ENCODE measurements around the gene MYO18A.

MYO18A gene

DNA sequence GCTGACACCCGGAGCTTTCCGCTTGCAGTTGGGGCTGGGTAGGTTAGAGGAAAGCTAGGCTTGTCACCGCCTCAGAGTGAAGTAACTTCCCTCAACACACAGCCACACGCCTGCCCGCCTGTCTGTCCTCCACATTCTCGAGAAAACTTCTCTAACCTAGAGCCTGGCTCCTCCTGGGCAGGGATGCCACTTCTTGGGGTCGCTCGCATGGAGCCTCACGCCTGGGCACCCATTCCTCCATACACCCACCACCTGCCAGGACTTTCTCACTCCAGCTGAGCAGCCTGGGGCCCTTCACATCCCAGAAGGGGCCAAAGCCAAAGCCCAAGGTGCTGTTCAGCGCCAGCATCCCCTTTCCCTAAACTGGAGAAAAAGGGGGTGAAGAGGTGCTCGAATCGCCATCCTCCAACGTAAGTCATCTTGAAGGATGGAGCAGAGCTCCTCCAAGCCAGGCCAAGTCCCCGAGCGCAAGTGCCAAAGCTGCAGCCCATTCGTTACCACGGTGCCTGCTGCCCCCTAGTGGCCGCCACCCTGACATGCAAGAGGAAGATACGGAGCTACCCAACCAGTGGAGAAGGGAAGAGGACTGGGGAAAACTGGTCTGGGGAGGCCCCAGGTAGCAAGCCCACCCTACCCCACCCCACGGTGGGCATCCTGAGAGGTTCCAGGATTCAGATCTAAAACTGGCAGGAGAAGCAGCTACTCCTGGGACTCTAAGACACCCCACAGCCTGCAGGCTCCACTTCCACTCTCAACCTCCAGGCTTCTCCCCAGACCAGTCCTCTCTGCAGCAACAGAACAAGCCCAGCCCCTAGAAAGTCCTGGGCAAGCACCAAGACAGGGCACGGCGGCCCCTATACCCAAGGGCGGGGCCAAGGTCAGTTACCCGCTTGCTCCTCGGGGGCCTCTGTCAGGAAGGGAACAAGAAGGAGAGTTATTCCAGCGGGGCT lies 63.1 kb downstream of the MYO18A start:
- H3K4me3 ChIP-seq (ENCODE audit: low read depth in 1 of 2, low read length in 2 of 2): no peak overlapping the region
- H3K9ac ChIP-seq (ENCODE audit: low read depth in 1 of 2, low read length in 2 of 2): no peak overlapping the region
- no peaks in the 10 kb centered on the region for H3K9me3 ChIP-seq (ENCODE audit: control insufficient read depth in 1 of 2, low read length in 2 of 2)
- H3K36me3 ChIP-seq (ENCODE audit: control insufficient read depth in 1 of 2, insufficient read depth in 2 of 2, low read length in 2 of 2): peaks cover 26 to 86% of the 10 kb centered on the region in 2 donors
- peaks cover 4 to 5% of the 10 kb centered on the region in 2 donors for H3K4me1 ChIP-seq (ENCODE audit: control insufficient read depth in 1 of 2, insufficient read depth in 2 of 2, low read length in 2 of 2)
- H3K27me3 ChIP-seq (ENCODE audit: control insufficient read depth in 1 of 2, insufficient read depth in 2 of 2, low read length in 2 of 2): no peaks in the 10 kb centered on the region
- H3K27ac ChIP-seq (ENCODE audit: low read depth, low read length): no peak overlapping the region

DNA sequence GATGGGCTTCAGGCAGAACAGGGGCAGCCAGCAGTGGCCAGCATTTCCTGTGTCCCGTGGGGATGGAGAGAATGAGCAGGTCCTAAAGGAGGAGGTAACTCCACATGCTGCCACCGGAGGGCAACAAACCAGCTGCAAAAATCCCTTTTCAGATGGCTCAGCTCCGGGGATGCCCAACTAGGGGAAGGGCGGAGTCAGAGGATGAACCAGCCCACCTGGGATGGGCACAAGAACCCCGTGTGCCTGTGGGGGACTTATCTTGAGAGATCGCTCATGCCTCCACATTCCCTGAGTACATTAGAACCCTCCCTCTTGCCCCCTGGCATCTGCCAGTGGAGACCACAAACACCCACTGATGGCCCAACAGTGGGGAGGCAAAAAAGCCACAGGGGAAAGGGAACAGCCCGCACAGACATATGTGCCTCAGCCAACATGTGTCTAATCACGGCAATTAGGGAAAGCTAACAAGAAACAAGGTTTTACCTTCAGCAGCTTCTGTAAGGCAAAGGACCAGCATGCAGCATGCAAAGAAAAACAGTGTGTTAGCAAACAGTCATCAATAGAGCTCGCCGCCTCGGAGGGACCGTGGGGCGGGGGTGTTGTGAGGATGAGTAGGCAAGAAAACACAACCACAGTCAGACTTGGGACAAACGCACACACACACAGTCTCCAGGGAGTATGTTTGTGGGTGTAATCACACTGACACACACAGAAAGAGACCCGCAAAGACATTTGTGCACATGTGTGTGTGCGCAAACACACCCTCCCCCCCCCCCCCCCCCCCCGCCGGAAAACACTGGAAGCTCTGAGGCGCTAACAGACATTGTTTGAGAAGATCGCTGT lies 64.0 kb downstream of the MYO18A start:
- Histone ChIP-seq H3K27ac (ENCODE audit: low read depth, low read length) (no peak overlapping the region), H3K9me3 (ENCODE audit: control insufficient read depth in 1 of 2, low read length in 2 of 2) (no peaks in the 10 kb centered on the region), H3K4me3 (ENCODE audit: low read depth in 1 of 2, low read length in 2 of 2) (no peak overlapping the region), H3K27me3 (ENCODE audit: control insufficient read depth in 1 of 2, insufficient read depth in 2 of 2, low read length in 2 of 2) (no peaks in the 10 kb centered on the region), H3K4me1 (ENCODE audit: control insufficient read depth in 1 of 2, insufficient read depth in 2 of 2, low read length in 2 of 2) (peaks cover 4 to 5% of the 10 kb centered on the region in 2 donors), H3K9ac (ENCODE audit: low read depth in 1 of 2, low read length in 2 of 2) (no peak overlapping the region), H3K36me3 (ENCODE audit: control insufficient read depth in 1 of 2, insufficient read depth in 2 of 2, low read length in 2 of 2) (peaks cover 25 to 83% of the 10 kb centered on the region in 2 donors)

DNA sequence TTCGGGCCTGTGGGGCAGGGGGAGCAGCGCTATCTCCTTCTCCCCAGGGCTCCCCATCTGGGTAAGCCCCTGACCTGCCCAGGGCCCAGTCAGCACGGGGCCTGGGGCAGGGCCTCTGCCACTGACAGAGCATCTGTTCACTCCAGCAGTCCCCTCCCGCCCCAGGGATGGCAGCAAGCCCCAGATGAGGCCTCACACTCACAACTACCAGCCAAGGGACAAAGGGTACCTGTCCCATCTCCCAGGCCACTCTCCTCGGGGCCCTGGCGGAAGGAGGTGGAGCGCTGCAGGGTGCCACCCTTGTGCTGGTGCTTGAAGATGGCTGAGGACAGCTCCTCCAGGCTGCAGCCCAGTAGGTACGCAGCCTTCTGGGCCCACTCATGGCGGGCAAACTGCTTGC lies 64.8 kb downstream of the MYO18A start:
- Histone ChIP-seq H3K9me3 (ENCODE audit: control insufficient read depth in 1 of 2, low read length in 2 of 2) (no peaks in the 10 kb centered on the region), H3K4me1 (ENCODE audit: control insufficient read depth in 1 of 2, insufficient read depth in 2 of 2, low read length in 2 of 2) (peaks cover 0 to 4% of the 10 kb centered on the region in 2 donors), H3K9ac (ENCODE audit: low read depth in 1 of 2, low read length in 2 of 2) (no peak overlapping the region), H3K27me3 (ENCODE audit: control insufficient read depth in 1 of 2, insufficient read depth in 2 of 2, low read length in 2 of 2) (no peaks in the 10 kb centered on the region), H3K4me3 (ENCODE audit: low read depth in 1 of 2, low read length in 2 of 2) (no peak overlapping the region), H3K27ac (ENCODE audit: low read depth, low read length) (no peak overlapping the region), H3K36me3 (ENCODE audit: control insufficient read depth in 1 of 2, insufficient read depth in 2 of 2, low read length in 2 of 2) (peaks cover 27 to 83% of the 10 kb centered on the region in 2 donors)

DNA sequence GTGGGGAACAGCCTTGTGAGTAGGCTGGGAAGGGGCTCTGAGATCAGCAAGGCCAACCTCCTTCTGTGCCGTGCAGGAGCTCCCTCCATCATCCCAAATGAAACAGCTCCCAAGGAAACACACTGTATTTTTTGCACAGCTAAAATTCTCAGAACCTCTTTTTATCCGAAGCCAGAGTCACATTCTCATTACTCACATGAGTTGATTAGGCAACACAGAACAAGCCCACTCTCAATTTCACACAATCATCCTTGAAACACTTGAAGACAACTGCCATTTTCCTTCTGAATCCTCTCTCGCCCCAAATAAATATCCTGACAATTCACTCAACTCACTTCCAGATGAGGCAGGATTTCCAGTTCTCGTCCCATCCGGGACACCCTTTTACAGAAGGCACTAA lies 66.1 kb downstream of the MYO18A start:
- Histone ChIP-seq H3K36me3 (ENCODE audit: control insufficient read depth in 1 of 2, insufficient read depth in 2 of 2, low read length in 2 of 2) (peaks cover 27 to 85% of the 10 kb centered on the region in 2 donors), H3K9me3 (ENCODE audit: control insufficient read depth in 1 of 2, low read length in 2 of 2) (no peaks in the 10 kb centered on the region), H3K4me3 (ENCODE audit: low read depth in 1 of 2, low read length in 2 of 2) (no peak overlapping the region), H3K4me1 (ENCODE audit: control insufficient read depth in 1 of 2, insufficient read depth in 2 of 2, low read length in 2 of 2) (peaks cover 0 to 4% of the 10 kb centered on the region in 2 donors), H3K27ac (ENCODE audit: low read depth, low read length) (no peak overlapping the region), H3K27me3 (ENCODE audit: control insufficient read depth in 1 of 2, insufficient read depth in 2 of 2, low read length in 2 of 2) (no peaks in the 10 kb centered on the region), H3K9ac (ENCODE audit: low read depth in 1 of 2, low read length in 2 of 2) (no peak overlapping the region)

DNA sequence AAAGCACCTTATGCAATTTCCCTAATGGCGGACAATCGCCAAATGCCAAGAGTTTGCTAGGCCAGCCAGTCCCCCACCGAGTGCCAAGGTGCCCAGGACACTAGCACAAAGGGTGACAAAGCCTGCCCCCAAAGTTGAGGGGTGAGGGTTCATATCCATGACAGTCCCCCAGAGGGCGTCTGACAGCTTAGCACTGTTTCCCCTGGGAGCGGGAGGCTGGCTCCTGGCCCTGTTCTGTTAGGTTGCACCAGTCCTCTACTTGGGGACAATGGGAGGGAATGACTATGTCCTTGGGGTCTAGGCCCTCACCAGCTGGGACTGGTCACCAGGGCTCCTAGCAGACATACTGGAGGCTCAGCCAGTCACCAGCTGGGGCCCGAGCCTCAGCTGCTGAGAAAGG lies 66.9 kb downstream of the MYO18A start:
- Histone ChIP-seq H3K9ac (ENCODE audit: low read depth in 1 of 2, low read length in 2 of 2) (no peak overlapping the region), H3K27me3 (ENCODE audit: control insufficient read depth in 1 of 2, insufficient read depth in 2 of 2, low read length in 2 of 2) (no peaks in the 10 kb centered on the region), H3K27ac (ENCODE audit: low read depth, low read length) (no peak overlapping the region), H3K36me3 (ENCODE audit: control insufficient read depth in 1 of 2, insufficient read depth in 2 of 2, low read length in 2 of 2) (peaks cover 20 to 83% of the 10 kb centered on the region in 2 donors), H3K4me1 (ENCODE audit: control insufficient read depth in 1 of 2, insufficient read depth in 2 of 2, low read length in 2 of 2) (peaks cover 0 to 4% of the 10 kb centered on the region in 2 donors), H3K4me3 (ENCODE audit: low read depth in 1 of 2, low read length in 2 of 2) (no peak overlapping the region), H3K9me3 (ENCODE audit: control insufficient read depth in 1 of 2, low read length in 2 of 2) (no peaks in the 10 kb centered on the region)

DNA sequence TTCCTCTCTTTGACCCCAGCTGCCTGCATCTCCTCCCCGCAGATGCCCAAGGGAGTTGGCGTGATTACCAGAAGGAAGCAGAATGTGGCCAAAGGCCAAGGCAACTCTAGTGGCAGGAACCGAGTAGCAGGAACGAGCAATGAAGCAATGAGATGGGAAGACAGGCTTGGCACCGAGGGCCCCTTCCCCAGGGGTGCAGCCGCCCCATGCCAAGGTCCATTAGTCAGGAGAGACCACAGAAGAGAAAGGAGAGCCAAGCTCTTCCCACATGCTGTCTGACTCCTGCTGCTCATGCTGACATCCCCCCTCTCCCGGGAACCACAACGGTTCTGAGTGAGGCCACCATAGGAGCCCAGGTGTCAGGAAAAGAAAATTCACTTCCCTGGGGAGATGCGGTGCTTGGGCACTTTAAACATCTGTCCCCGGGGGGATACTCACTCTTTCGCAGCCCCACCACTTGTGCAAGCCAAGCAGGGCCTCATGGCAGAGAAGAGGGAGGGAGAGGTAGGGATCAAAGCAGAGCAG lies 67.4 kb downstream of the MYO18A start:
- Histone ChIP-seq H3K9ac (ENCODE audit: low read depth in 1 of 2, low read length in 2 of 2) (no peak overlapping the region), H3K27ac (ENCODE audit: low read depth, low read length) (no peak overlapping the region), H3K27me3 (ENCODE audit: control insufficient read depth in 1 of 2, insufficient read depth in 2 of 2, low read length in 2 of 2) (no peaks in the 10 kb centered on the region), H3K4me1 (ENCODE audit: control insufficient read depth in 1 of 2, insufficient read depth in 2 of 2, low read length in 2 of 2) (peaks cover 0 to 4% of the 10 kb centered on the region in 2 donors), H3K9me3 (ENCODE audit: control insufficient read depth in 1 of 2, low read length in 2 of 2) (no peaks in the 10 kb centered on the region), H3K36me3 (ENCODE audit: control insufficient read depth in 1 of 2, insufficient read depth in 2 of 2, low read length in 2 of 2) (peaks cover 20 to 83% of the 10 kb centered on the region in 2 donors), H3K4me3 (ENCODE audit: low read depth in 1 of 2, low read length in 2 of 2) (no peak overlapping the region)

DNA sequence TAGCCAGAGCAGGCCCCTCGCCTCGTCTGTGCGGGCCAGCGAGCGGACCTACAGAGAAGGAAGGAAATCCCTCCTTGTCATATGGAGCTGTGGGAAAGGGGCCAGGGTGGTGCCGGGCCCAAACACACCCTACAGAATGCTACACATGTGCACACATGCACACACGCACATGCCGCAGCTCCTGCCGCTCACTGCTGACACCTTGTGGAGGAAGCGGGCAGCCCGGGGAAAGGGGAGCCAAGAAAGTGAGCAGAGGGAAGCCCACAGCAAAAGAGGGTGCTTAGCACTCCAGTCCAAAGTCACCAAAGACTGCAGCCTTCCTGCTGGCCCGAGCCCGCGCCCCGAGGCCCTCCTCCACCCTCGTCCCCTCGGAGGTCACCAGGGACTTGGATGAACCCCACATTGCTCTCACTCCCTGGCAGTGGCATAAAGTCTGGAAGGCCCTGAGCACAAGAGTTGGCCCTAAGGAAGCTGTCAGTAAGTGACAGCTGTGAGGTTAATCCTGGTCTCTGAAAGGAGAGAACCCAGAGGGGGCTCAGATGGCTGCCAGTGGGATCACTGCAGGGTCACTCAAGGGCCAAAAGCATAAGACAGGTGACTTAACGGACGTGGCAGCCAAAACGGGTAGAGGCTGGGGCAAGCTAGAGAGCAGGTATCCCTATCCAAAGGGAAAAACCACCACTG lies 68.2 kb downstream of the MYO18A start:
- H3K27me3 ChIP-seq (ENCODE audit: control insufficient read depth in 1 of 2, insufficient read depth in 2 of 2, low read length in 2 of 2): no peaks in the 10 kb centered on the region
- H3K36me3 ChIP-seq (ENCODE audit: control insufficient read depth in 1 of 2, insufficient read depth in 2 of 2, low read length in 2 of 2): peaks cover 22 to 90% of the 10 kb centered on the region in 2 donors
- no peak overlapping the region for H3K9ac ChIP-seq (ENCODE audit: low read depth in 1 of 2, low read length in 2 of 2)
- peaks cover 0 to 4% of the 10 kb centered on the region in 2 donors for H3K4me1 ChIP-seq (ENCODE audit: control insufficient read depth in 1 of 2, insufficient read depth in 2 of 2, low read length in 2 of 2)
- no peaks in the 10 kb centered on the region for H3K9me3 ChIP-seq (ENCODE audit: control insufficient read depth in 1 of 2, low read length in 2 of 2)
- no peak overlapping the region for H3K27ac ChIP-seq (ENCODE audit: low read depth, low read length)
- no peak overlapping the region for H3K4me3 ChIP-seq (ENCODE audit: low read depth in 1 of 2, low read length in 2 of 2)

DNA sequence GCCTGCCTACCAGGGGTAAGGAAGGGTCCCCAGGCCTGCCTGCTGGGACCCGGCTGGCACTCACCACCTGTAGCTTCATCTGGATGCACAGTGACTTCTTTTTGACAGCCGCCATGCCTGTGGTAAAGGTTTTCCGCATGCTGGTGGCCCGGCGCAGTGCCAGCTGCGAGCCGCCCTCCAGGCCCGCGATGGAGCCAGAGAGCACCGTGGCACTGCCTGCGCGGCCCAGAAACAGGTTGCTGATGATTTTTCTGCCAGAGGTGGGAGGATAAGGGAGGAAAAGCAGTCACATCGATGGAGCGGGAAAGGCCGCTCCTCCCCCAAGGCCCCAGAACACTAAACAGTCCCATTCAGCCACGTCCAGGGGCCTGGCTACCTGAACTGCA lies 69.8 kb downstream of the MYO18A start:
- H3K4me1 ChIP-seq (ENCODE audit: control insufficient read depth in 1 of 2, insufficient read depth in 2 of 2, low read length in 2 of 2): peaks cover 0 to 4% of the 10 kb centered on the region in 2 donors
- peaks cover 31 to 92% of the 10 kb centered on the region in 2 donors for H3K36me3 ChIP-seq (ENCODE audit: control insufficient read depth in 1 of 2, insufficient read depth in 2 of 2, low read length in 2 of 2)
- no peaks in the 10 kb centered on the region for H3K9me3 ChIP-seq (ENCODE audit: control insufficient read depth in 1 of 2, low read length in 2 of 2)
- no peak overlapping the region for H3K9ac ChIP-seq (ENCODE audit: low read depth in 1 of 2, low read length in 2 of 2)
- no peak overlapping the region for H3K27ac ChIP-seq (ENCODE audit: low read depth, low read length)
- H3K4me3 ChIP-seq (ENCODE audit: low read depth in 1 of 2, low read length in 2 of 2): no peak overlapping the region
- H3K27me3 ChIP-seq (ENCODE audit: control insufficient read depth in 1 of 2, insufficient read depth in 2 of 2, low read length in 2 of 2): no peaks in the 10 kb centered on the region

DNA sequence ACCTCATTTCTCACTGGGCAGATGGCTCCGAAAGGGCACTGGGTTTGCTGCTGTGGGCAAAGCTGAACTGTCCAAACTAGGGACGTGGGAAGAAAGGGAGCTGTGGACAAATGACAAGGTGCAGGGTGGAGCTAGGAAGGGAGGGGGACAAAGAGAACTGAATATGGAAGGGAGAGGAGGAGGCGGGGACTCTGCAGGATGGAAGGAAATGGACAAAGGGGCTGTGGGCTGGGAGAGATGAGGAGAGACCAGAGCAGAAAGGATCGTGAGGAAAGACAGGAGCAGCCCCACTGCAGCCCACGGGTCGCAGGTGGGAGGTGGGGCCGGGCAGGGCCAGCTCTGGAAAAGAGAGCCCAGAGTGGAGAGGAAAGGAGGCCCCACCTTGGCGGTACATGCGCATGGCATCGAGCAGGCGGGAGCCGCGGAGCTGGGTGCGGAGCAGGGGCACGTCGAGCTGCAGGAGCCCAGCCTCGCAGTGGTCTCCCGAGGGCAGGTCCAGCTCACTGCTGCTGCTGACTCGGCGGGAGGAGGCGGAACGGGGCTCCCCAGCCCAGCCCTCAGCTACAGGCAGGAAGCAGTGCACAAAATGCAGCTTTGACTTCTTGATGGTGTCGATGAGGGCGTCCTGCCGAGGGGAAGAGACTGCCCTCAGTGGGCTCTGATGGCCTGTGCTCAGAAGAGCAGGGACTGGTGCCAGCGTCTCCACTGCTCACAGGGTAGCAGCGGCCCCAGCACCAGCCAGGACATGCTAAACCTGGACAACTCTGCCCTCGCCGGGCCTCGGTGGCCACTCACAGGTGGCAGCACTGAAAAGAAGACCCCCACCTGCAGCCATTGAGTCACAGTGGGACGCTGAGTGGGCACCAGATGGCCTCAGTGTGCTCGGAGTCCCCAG lies 70.5 kb downstream of the MYO18A start:
- Histone ChIP-seq H3K4me3 (ENCODE audit: low read depth in 1 of 2, low read length in 2 of 2) (no peak overlapping the region), H3K4me1 (ENCODE audit: control insufficient read depth in 1 of 2, insufficient read depth in 2 of 2, low read length in 2 of 2) (peaks cover 0 to 4% of the 10 kb centered on the region in 2 donors), H3K27me3 (ENCODE audit: control insufficient read depth in 1 of 2, insufficient read depth in 2 of 2, low read length in 2 of 2) (no peaks in the 10 kb centered on the region), H3K9ac (ENCODE audit: low read depth in 1 of 2, low read length in 2 of 2) (no peak overlapping the region), H3K36me3 (ENCODE audit: control insufficient read depth in 1 of 2, insufficient read depth in 2 of 2, low read length in 2 of 2) (peaks cover 27 to 91% of the 10 kb centered on the region in 2 donors), H3K9me3 (ENCODE audit: control insufficient read depth in 1 of 2, low read length in 2 of 2) (no peaks in the 10 kb centered on the region), H3K27ac (ENCODE audit: low read depth, low read length) (no peak overlapping the region)
